Ishikawa (cell line): Measurements from ENCODE around the gene TMIGD3.

ENCODE experiments used
- CEBPB ChIP-seq: IDR thresholded peaks from 2 replicates; pipeline ENCODE4 v1.6.1; 2012
- CREB1 ChIP-seq: IDR thresholded peaks from 2 replicates; pipeline ENCODE4 v1.6.1; 2012; ENCODE audit warnings: low read depth
- EGR1 ChIP-seq: IDR thresholded peaks from 2 replicates; pipeline ENCODE4 v1.6.1; 2012
- EP300 ChIP-seq: IDR thresholded peaks from 2 replicates; pipeline ENCODE4 v1.6.1; 2012; ENCODE audit warnings: borderline replicate concordance
- FOXM1 ChIP-seq: IDR thresholded peaks from 2 replicates; pipeline ENCODE4 v1.6.1; 2012; ENCODE audit warnings: low read depth, borderline replicate concordance
- MAX ChIP-seq: IDR thresholded peaks from 2 replicates; pipeline ENCODE4 v1.6.1; 2012
- NFIC ChIP-seq: IDR thresholded peaks from 2 replicates; pipeline ENCODE4 v1.6.1; 2012
- RAD21 ChIP-seq: IDR thresholded peaks from 2 replicates; pipeline ENCODE4 v1.6.1; 2012; ENCODE audit warnings: low read depth
- TAF1 ChIP-seq: IDR thresholded peaks from 2 replicates; pipeline ENCODE4 v1.6.1; 2012; ENCODE audit warnings: low read depth, mild to moderate bottlenecking
- TCF12 ChIP-seq: IDR thresholded peaks from 2 replicates; pipeline ENCODE4 v1.6.1; 2012; ENCODE audit warnings: low read depth
- TEAD4 ChIP-seq: IDR thresholded peaks from 2 replicates; pipeline ENCODE4 v1.6.1; 2012
- YY1 ChIP-seq: IDR thresholded peaks from 2 replicates; pipeline ENCODE4 v1.6.1; 2012; ENCODE audit warnings: low read depth
- ZBTB7A ChIP-seq: IDR thresholded peaks from 2 replicates; pipeline ENCODE4 v1.6.1; 2012; ENCODE audit warnings: low read depth
- TF ChIP-seq, protein P1 (sequence below): IDR thresholded peaks from 2 replicates; pipeline ENCODE4 v1.6.1; 2012; ENCODE audit warnings: low read depth, mild to moderate bottlenecking
- TF ChIP-seq, protein P2 (sequence below): IDR thresholded peaks from 2 replicates; pipeline ENCODE4 v1.6.1; 2012

The TMIGD3 gene

DNA sequence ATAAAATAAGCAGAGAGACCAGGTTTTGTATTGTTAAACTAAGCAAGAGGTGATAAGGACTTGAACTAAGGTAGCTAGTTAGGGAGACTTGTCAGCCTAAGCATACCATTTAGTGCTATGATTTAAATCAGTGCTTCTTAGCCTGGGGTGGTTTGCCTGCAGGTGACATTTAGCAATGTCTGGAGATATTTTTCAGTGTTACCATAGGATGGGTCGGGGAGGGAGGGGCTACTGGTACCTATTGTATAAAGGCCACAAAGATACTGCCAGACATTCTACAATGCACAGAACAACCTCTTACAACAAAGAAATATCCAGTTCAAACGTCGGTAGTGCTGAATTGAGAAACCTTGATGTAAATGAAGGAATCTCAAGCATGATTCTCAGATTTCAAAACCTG, 50.9 kb downstream of the TMIGD3 start:
- no peak for TF ChIP-seq FOXM1
- TF ChIP-seq MAX = no peak
- TF ChIP-seq TEAD4 = no peak
- TF ChIP-seq ZBTB7A = no peak
- no peak for TF ChIP-seq CEBPB
- no peak for TF ChIP-seq CREB1
- TF ChIP-seq, protein P1, sequence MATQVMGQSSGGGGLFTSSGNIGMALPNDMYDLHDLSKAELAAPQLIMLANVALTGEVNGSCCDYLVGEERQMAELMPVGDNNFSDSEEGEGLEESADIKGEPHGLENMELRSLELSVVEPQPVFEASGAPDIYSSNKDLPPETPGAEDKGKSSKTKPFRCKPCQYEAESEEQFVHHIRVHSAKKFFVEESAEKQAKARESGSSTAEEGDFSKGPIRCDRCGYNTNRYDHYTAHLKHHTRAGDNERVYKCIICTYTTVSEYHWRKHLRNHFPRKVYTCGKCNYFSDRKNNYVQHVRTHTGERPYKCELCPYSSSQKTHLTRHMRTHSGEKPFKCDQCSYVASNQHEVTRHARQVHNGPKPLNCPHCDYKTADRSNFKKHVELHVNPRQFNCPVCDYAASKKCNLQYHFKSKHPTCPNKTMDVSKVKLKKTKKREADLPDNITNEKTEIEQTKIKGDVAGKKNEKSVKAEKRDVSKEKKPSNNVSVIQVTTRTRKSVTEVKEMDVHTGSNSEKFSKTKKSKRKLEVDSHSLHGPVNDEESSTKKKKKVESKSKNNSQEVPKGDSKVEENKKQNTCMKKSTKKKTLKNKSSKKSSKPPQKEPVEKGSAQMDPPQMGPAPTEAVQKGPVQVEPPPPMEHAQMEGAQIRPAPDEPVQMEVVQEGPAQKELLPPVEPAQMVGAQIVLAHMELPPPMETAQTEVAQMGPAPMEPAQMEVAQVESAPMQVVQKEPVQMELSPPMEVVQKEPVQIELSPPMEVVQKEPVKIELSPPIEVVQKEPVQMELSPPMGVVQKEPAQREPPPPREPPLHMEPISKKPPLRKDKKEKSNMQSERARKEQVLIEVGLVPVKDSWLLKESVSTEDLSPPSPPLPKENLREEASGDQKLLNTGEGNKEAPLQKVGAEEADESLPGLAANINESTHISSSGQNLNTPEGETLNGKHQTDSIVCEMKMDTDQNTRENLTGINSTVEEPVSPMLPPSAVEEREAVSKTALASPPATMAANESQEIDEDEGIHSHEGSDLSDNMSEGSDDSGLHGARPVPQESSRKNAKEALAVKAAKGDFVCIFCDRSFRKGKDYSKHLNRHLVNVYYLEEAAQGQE = no peak
- TF ChIP-seq EP300 = no peak

- TF ChIP-seq MAX = no peak
- TF ChIP-seq TAF1 = no peak
- no peak for TF ChIP-seq RAD21
- TF ChIP-seq YY1 = no peak
- TF ChIP-seq CREB1 = no peak
- no peak for TF ChIP-seq CEBPB
- TF ChIP-seq TEAD4 = no peak
- TF ChIP-seq EGR1 = no peak
- TF ChIP-seq, protein P2, sequence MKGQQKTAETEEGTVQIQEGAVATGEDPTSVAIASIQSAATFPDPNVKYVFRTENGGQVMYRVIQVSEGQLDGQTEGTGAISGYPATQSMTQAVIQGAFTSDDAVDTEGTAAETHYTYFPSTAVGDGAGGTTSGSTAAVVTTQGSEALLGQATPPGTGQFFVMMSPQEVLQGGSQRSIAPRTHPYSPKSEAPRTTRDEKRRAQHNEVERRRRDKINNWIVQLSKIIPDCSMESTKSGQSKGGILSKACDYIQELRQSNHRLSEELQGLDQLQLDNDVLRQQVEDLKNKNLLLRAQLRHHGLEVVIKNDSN = no peak
- TF ChIP-seq ZBTB7A = no peak
- TF ChIP-seq FOXM1 = no peak
- no peak for TF ChIP-seq TCF12
- TF ChIP-seq, protein P1 = no peak
- TF ChIP-seq EP300 = no peak
- no peak for TF ChIP-seq NFIC
Measured at GRCh38 chr1:111450185-111450584, 53.2 kb downstream of the TMIGD3 start.

DNA sequence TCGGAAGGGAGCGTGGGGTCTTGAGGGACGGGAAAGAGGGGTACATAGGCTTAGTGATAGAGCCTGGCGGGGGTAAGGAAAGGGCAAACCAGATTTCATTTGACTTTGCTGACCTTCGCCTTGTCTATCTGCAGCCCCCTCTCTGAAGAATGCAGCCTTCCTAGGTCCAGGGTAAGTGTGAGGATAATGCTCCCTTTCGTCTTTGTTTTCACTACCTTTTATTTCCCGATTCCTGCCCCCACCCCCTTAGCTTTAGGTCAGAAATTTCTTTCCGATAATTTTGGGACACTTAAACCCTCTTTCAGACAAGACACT, 53.8 kb downstream of the TMIGD3 start:
- TF ChIP-seq TAF1 (no peak), RAD21 (no peak)

- TF ChIP-seq YY1 (peak; percentile 92), ZBTB7A (no peak; the same call in 1 of the 2 replicates), EP300 (no peak), CREB1 (no peak), FOXM1 (peak; percentile 26; the same call in 1 of the 2 replicates), TAF1 (peak; percentile 56), MAX (peak; percentile 80)
- TF ChIP-seq, protein P2 = peak; percentile 90
Measured at GRCh38 chr1:111448918-111449702, 54.3 kb downstream of the TMIGD3 start, which contains the start of the genes ATP5PB and WDR77. TSS of gene ATP5PB (plus strand) at chr1:111449464. CDS start at chr1:111449542, 78 bp downstream. TSS of gene WDR77 (minus strand) at chr1:111449256. CDS start at chr1:111449169, 87 bp downstream.

- TF ChIP-seq CREB1 (no peak), TEAD4 (no peak), MAX (no peak), FOXM1 (no peak), YY1 (no peak), EP300 (no peak), TAF1 (no peak), EGR1 (no peak), TCF12 (no peak)
- TF ChIP-seq, protein P2 = no peak
Measured at GRCh38 chr1:111448482-111448917, 54.9 kb downstream of the TMIGD3 start.
